ENCODE results near the gene SERGEF.

Gene SERGEF

GRCh38 chr11:17923217-17923616 lies 89.6 kb downstream of the SERGEF start:
- Histone ChIP-seq H3K4me1 (peaks cover 61% of the 10 kb centered on the region), H3K9me3 (ENCODE audit: control insufficient read depth, low read length) (no peaks in the 10 kb centered on the region), H3K4me3 (ENCODE audit: low read depth, low read length) (no peak overlapping the region), H3K36me3 (ENCODE audit: control insufficient read depth, insufficient read depth, low read length) (no peaks in the 10 kb centered on the region), H3K4me2 (ENCODE audit: low read length) (no peak overlapping the region), H3K27me3 (ENCODE audit: control insufficient read depth, insufficient read depth, low read length) (no peaks in the 10 kb centered on the region), H2AFZ (peak overlapping the region; percentile 19), H3K27ac (peak overlapping the region; percentile 89), H3K9ac (no peak overlapping the region), H3K79me2 (no peaks in the 10 kb centered on the region)
- TF ChIP-seq CTCF (IDR thresholded peaks at IDR 0.05): no peak

- Histone ChIP-seq H3K4me2 (ENCODE audit: low read length) (peak overlapping the region; percentile 57), H3K27ac (peak overlapping the region; percentile 89), H3K4me3 (ENCODE audit: low read depth, low read length) (no peak overlapping the region), H3K4me1 (peaks cover 53% of the 10 kb centered on the region), H2AFZ (no peak overlapping the region), H3K9me3 (ENCODE audit: control insufficient read depth, low read length) (no peaks in the 10 kb centered on the region), H3K27me3 (ENCODE audit: control insufficient read depth, insufficient read depth, low read length) (no peaks in the 10 kb centered on the region), H3K9ac (no peak overlapping the region), H3K79me2 (no peaks in the 10 kb centered on the region), H3K36me3 (ENCODE audit: control insufficient read depth, insufficient read depth, low read length) (no peaks in the 10 kb centered on the region)
- no peak for TF ChIP-seq CTCF (IDR thresholded peaks at IDR 0.05)
These were observed 90.4 kb downstream of the SERGEF start for GRCh38 chr11:17922416-17922788.

GRCh38 chr11:17921659-17922415 lies 91.0 kb downstream of the SERGEF start:
- H3K27ac ChIP-seq: peak overlapping the region; percentile 89
- H3K9me3 ChIP-seq (ENCODE audit: control insufficient read depth, low read length): no peaks in the 10 kb centered on the region
- no peaks in the 10 kb centered on the region for H3K79me2 ChIP-seq
- no peak overlapping the region for H3K9ac ChIP-seq
- TF ChIP-seq CTCF (IDR thresholded peaks at IDR 0.05): no peak
- peak overlapping the region; percentile 57 for H3K4me2 ChIP-seq (ENCODE audit: low read length)
- H3K4me3 ChIP-seq (ENCODE audit: low read depth, low read length): no peak overlapping the region
- H3K27me3 ChIP-seq (ENCODE audit: control insufficient read depth, insufficient read depth, low read length): no peaks in the 10 kb centered on the region
- H3K4me1 ChIP-seq: peaks cover 48% of the 10 kb centered on the region
- no peak overlapping the region for H2AFZ ChIP-seq
- H3K36me3 ChIP-seq (ENCODE audit: control insufficient read depth, insufficient read depth, low read length): no peaks in the 10 kb centered on the region

GRCh38 chr11:17918049-17918605 lies 94.7 kb downstream of the SERGEF start:
- Histone ChIP-seq H3K9me3 (ENCODE audit: control insufficient read depth, low read length) (no peaks in the 10 kb centered on the region), H3K79me2 (no peaks in the 10 kb centered on the region), H3K4me1 (peaks cover 22% of the 10 kb centered on the region), H3K36me3 (ENCODE audit: control insufficient read depth, insufficient read depth, low read length) (no peaks in the 10 kb centered on the region), H3K27ac (no peak overlapping the region), H2AFZ (no peak overlapping the region), H3K4me2 (ENCODE audit: low read length) (no peak overlapping the region), H3K4me3 (ENCODE audit: low read depth, low read length) (no peak overlapping the region), H3K27me3 (ENCODE audit: control insufficient read depth, insufficient read depth, low read length) (no peaks in the 10 kb centered on the region), H3K9ac (no peak overlapping the region)
- TF ChIP-seq CTCF (IDR thresholded peaks at IDR 0.05): no peak

- no peak overlapping the region for H3K4me3 ChIP-seq (ENCODE audit: low read depth, low read length)
- no peak overlapping the region for H3K27ac ChIP-seq
- TF ChIP-seq CTCF (IDR thresholded peaks at IDR 0.05): no peak
- H3K79me2 ChIP-seq: no peaks in the 10 kb centered on the region
- H3K9me3 ChIP-seq (ENCODE audit: control insufficient read depth, low read length): no peaks in the 10 kb centered on the region
- no peaks in the 10 kb centered on the region for H3K36me3 ChIP-seq (ENCODE audit: control insufficient read depth, insufficient read depth, low read length)
- no peak overlapping the region for H3K9ac ChIP-seq
- H3K4me1 ChIP-seq: peaks cover 16% of the 10 kb centered on the region
- H3K4me2 ChIP-seq (ENCODE audit: low read length): no peak overlapping the region
- no peaks in the 10 kb centered on the region for H3K27me3 ChIP-seq (ENCODE audit: control insufficient read depth, insufficient read depth, low read length)
- H2AFZ ChIP-seq: no peak overlapping the region
These were observed 95.3 kb downstream of the SERGEF start for GRCh38 chr11:17917556-17917955.
